GM19043 (cell line): Measurements from ENCODE around the gene XBP1.
"Not testable (repeated sequence)": the region's sequence is repeated elsewhere in the genome, so short reads cannot be mapped to it uniquely, and the experiment has no call there.

ENCODE experiments used
- ATAC-seq: cut with Tn5 transposase; IDR thresholded peaks from one replicate; pipeline ENCODE4 v1.9.1; 2021; ENCODE audit warnings: low read depth; ENCODE audit not compliant: unreplicated experiment

The XBP1 gene

DNA sequence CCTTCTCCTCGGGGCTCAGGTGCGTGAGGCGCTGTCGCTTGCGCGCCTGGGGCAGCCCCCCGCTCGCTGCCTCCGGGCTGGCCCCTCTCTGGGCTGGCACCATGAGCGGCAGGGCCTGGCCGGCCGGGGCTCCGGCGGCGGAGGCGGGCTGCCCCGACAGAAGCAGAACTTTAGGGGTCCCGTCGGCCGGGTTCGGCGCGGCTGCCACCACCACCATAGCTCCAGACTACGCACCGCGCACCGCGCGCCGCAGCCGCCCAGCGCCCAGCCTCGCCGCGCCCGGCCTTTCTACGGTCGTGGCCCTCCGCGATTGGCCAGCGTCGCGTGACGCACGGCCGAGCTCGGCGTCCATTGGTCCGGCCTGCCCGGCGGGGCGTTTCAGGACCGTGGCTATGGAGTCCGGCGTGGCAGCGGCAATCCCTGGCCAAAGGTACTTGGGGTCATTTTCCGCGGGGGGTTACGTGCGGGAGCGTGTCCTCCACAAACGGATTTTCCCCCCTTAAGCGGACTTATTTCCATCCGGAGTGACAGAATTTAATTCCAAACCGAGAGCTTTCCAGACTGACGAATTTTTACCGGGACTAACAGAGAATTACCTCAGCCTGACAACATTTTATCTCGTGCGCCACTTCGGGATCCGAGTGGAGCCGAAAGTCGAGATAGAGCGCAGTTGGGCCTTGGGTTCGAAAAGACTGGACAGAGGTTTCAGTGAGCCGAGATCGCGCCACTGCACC is at the start of gene XBP1:
Gene XBP1, minus strand, starts transcription at position 262 of the 734 bp plus-strand sequence.
- ATAC-seq, result peak; percentile 76

DNA sequence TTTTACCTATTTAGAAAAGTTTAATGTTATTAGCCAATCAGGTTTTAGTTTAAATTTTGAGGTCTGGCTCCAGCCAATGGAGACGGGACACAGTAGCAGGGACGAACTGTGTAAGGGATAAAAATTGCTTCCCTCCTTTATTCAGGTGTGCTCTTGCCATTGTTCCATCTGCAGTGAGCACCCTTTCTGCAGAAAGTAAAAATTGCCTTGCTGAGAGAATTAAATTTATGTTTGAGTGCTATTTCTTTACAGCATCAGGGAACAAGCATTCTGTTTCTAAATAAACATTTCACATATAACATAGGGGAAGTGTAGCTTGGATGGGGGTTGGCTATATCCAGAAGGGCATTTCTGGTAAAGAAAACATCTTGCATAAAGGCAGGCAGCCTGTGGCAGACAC is 46.6 kb upstream of the XBP1 start:
- no peak for ATAC-seq

DNA sequence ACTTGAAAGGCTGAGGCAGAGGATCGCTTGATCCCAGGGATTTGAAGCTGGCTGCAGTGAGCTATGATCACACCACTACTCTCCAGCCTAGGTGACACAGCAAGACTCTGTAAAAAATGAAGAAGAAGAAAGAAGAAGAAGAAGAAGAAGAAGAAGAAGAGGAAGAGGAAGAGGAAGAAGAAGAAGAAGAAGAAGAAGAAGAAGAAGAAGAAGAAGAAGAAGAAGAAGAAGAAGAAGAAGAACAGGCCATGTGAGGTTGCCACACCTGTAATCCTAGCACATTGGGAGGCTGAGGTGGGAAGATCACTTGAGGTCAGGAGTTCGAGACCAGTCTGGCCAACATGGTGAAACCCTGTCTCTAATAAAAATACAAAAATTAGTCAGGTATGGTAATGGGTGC is 43.9 kb upstream of the XBP1 start:
- ATAC-seq, result not testable (repeated sequence)

DNA sequence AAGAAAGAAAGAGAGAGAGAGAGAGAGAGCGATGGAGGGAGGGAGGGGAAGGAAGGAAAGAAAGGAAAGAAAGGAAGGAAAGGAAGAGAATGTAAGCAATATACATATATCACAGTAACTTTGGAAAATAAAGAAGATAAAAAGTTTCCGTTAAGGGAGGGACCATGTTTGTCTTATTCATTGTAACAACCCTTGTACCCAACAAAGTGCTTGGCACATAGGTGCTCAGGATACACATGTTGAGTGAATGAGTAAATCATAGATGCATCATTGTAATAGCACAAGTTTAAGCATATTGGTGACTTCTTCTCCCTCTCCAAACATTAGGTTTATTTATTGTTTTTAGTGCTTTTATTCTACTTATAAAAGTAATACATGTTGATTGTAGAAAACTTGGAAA is 43.3 kb upstream of the XBP1 start:
- ATAC-seq, result no peak

DNA sequence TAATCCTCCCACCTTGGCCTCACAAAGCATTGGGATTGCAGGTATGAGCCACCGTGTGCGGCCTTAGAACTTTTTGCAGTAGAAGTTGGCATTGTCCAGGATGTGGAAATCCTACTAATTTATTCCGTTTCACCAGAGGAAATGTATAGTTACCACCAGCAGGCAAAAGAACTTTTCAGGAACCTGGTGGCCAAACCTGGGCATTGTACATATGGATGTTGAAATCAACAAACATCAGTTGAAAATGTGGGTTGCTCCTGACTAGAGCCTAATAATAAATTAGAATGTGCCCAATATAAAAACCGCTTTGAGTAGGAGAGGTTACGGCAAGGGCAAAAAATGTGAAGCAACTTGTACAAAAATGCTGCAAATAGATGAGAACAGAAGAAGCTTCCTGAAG is 40.7 kb upstream of the XBP1 start:
- ATAC-seq, result no peak

DNA sequence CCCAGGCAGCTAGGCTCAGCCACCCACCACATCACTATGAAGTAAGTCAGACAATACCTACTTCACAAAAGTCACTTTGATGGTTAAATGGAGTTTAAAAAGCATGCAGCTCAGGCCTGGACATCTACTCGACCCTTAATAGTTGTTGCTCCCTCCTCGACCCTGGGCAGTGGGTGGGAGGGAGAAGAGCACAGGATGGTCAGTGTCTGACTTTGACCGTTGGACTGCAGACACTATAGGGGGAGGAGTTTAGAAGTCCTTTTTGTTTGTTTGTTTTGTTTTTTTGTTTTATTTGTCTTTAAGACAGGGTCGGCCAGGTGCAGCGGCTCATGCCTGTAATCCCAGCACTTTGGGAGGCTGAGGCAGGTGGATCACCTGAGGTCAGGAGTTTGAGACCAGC is 38.6 kb upstream of the XBP1 start:
- no peak for ATAC-seq

DNA sequence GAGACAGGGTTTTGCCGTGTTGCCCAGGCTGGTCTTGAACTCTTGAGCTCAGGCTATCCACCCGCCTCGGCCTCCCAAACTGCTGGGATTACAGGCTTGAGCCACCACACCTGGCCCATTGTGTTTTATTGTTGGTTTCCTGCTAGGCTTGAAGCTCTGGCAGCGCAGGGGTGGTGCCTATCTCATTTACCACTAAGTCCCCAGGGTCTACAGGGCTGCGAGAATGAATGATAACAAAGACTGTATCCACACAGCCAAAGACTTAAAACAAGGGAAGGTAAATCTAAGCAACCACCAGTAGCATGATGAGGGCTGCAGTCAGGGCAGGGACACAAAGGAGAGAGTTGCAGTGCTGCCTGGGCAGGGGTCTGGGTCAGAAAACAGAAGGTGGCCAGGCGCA is 37.3 kb upstream of the XBP1 start:
- no peak for ATAC-seq

DNA sequence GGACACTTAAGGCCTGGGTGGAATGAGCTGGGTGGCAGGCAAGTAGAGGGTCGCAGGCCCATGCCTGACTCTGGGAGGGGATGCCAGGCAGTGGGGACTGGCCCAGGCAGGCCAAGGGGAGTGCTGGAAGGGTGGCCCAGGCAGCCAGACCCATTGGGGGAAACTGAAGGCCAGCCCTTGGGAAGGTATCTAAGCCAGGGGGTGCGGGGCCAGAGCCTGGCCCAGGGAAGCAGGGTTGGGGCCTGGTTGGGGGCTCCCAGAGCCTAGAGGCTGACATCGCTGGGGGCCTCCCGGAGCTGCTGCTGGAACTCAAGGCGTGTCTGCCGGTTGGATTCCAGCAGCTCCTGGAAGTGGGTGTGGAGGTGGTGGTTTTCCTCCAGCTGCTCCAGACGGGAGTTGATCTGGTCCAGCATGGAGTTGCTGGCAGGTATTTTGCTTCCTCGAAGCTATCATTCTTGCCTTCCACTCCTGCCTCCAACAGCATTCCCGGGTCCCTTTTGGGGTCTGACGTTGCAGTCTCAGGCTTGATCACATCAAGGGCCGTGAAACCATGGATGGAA is 35.3 kb upstream of the XBP1 start:
- no peak for ATAC-seq

DNA sequence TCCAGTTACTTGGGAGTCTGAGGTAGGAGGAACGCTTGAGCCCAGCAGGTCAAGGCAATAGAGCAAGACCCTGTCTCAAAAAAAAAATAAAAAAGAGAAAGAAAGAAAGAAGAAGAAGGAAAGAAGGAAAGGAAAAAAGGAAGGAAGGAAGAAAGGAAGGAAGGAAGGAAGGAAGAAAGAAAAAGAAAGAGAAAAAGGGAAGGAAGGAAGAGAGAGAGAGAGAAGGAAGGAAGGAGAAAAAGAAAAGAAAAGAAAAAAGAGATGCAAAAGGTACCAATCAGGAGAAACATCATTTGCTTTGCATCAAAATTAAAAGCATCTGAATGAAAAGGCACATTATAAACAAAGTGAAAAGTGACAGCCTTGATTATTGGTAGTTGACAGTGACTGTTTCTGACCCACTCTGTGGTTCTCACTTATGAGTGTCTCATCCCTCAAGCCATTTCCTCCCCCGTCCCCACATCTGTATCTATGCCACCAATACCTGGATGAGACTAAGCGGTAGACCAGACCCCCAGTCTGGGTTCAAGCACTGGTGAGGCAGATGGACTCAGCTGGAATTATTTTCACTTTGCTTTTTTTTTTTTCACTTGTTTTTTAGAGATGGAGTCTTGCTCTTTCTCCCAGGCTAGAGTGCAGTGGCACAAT is 33.0 kb upstream of the XBP1 start:
- no peak for ATAC-seq

DNA sequence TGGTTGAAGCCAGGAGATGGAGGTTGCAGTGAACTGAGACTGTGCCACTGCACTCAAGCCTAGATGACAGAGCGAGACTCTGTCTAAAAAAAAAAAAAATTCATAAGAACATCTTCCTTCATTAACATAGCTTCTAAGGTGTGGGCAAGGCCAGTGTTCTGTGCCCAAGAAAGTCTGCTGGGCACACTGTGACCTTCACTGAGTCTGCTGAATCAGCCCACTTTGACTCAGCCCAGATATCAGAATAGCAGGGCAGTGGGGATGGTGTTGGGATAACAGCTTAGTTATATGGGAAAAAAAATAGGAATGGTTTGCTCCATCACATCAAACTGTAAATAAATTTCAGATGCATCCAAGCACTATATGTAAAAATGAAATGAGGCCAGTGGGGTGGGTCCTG is 32.4 kb upstream of the XBP1 start:
- no peak for ATAC-seq

DNA sequence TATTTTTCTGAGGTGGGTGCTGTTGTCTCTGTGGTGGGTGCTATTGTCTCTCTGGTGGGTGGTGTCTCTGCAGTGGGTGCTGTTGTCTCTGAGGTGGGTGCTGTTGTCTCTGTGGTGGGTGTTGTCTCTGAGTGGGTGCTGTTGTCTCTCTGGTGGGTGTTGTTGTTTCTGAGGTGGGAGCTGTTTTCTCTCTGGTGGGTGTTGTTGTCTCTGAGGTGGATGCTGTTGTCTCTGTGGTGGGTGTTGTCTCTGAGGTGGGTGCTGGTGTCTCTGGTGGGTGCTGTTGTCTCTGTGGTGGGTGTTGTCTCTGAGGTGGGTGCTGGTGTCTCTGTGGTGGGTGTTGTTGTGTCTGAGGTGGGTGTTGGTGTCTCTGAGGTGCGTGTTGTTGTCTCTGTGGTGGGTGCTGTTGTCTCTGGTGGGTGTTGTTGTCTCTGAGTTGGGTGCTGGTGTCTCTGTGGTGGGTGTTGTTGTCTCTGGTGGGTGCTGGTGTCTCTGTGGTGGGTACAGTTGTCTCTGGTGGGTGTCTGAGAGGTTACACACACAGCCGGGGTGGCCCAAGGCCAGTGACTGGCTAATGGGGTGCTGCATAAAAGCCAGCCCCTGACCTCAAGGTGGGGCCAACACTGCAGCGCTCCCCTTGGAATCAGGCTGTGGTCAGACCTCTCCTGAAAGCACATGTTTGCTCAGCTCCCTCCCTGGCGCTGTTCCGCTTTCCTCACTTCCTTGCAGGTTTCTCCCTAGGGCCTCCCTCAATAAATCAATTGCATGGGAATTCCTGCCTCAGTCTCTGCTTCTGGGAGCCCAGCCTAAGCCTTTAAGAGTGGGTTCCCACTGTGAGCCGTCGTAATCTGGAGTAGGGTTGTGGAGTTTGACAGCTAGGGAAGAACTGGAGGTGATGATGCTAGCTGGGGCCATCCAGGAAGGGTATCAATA is 31.0 kb upstream of the XBP1 start:
- ATAC-seq, result no peak

DNA sequence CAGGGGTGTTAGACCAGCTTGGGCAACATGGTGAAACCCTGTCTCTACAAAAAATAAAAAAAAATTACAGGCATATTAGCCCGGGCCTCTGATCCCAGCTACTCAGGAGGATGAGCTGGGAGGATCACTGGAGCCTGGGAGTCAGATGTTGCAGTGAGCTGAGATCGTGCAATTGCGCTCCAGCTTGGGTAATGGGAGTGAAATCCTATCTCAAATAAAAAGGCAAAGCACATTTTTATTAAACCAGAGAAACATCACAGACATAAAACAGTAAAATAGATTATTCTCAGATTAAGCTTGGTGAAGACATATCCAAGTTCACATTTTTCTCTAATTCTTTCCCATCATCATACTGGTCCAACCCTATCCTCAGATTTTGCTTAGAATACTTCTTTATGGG is 30.1 kb upstream of the XBP1 start:
- no peak for ATAC-seq

DNA sequence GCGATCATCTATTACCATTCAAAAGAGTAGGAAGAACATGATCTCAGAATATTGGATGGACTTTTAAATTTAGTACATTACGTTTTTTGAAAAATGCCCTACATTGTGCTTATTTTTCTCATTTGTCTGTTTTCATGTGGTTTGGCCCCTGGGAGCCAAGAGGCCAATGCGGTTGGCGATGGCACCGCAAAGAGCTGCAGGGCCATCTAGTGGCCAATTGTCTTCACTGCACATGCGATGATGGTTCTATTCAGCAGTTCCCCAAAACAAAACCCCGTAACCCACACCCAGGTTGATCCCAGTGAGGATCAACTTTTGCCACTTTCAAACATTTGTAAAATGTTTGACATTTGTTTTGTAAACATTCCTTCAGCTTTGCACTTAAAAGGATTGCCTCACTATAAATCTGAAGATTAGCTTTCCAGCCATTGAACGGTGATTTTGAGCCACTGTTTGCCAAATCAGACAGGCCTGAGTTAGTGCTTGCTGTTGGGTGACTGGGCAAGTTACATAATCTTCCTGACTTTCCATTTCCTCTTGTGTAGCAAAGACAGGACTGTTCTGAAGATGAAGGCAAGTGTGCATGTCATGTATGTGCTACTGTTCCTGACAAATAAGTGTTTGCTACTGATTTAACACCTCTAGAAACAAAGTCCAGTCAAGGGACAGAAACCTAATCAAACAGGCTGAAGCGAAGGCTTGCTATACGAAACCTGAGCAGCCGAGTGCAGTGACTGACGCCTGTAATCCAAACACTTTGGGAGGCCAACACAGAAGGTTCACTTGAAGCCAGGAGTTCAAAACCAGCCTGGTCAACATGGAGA is 29.2 kb upstream of the XBP1 start:
- ATAC-seq, result no peak

DNA sequence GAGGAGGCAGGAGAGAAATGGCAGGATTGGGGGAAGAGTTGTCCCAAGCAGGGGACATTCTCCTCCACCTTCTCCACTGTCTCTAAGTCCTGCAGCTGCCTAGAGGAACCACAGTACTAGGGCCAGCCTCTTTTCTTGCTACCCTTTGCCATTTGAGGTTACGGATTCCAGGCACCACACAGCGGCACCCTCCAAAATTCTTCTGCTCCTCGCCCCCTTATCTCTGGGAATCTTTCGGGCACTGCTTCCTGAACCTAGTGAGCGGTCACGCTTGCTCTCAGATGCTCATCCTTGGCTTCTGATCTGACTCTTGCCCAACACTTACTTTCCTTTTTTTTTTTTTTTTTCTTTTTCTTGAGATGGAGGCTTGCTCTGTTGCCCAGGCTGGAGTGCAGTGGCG is 26.6 kb upstream of the XBP1 start:
- no peak for ATAC-seq

DNA sequence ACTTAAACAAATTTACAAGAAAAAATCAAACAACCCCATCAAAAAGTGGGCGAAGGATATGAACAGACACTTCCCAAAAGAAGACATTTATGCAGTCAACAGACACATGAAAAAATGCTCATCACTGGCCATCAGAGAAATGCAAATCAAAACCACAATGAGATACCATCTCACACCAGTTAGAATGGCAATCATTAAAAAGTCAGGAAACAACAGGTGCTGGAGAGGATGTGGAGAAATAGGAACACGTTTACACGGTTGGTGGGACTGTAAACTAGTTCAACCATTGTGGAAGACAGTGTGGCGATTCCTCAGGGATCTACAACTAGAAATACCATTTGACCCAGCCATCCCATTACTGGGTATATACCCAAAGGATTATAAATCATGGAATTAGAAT is 26.1 kb upstream of the XBP1 start:
- not testable (repeated sequence) for ATAC-seq

DNA sequence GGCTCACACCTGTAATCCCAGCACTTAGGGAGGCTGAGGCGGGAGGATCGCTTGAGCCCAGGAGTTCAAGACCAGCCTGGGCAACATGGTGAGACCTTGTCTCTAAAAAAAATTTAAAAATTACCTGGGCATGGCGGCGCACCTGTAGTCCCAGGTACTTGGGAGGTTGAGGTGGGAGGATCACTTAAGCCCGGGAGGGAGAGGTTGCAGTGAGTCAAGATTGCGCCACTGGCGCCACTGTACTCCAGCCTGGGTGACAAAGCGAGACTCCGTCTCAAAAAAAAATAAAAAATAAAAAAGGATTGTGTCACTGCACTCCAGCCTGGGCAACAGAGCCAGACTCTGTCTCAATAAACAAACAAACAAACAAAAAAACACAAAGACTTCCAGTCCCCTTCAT is 24.1 kb upstream of the XBP1 start:
- not testable (repeated sequence) for ATAC-seq

DNA sequence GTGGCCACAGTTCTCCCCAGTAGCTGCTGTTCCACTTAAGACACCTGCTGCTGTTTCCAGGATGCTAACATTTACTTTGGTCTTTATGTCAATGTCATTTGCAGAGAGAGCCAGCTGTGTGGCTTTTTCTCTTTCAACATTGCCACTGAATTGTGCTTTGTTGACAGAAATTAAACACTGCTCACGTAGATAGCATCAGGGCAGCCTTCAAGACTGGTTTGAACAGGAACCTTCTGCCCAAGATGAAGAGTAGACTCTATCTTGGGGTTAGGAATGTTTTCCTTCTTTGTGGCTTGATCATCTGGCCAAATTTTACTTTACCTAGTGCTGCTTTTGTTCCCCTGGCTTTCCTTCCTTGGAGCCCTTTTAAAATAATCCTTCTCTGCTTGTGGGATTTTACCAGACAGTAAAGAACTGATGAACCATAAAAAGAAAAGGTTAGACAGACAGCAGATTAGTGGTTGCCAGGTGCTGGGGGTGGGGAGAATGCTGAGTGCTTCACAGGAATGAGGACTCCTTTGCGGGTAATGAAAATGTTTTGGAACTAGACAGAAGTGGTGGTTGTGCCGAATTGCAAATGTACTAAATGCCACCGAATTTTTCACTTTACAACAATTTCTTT is 22.7 kb upstream of the XBP1 start:
- no peak for ATAC-seq

DNA sequence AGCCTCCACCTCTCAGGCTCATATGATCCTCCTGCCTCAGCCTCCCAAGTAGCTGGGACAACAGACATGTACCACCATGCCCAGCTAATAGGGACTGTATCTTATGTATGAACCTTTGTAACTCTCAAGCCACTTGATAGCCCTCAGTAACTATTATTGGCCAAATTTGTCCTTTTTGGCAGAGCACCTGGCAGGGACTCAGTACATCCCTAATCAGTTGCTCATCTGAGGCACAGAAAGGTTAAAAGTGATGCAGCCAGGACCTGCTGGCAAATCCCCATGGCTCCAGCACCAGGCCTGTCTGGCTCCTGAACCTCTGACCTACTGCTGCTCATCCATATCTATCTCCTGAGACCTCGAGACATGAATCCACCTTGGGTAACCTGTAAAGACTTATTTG is 21.1 kb upstream of the XBP1 start:
- ATAC-seq, result no peak

DNA sequence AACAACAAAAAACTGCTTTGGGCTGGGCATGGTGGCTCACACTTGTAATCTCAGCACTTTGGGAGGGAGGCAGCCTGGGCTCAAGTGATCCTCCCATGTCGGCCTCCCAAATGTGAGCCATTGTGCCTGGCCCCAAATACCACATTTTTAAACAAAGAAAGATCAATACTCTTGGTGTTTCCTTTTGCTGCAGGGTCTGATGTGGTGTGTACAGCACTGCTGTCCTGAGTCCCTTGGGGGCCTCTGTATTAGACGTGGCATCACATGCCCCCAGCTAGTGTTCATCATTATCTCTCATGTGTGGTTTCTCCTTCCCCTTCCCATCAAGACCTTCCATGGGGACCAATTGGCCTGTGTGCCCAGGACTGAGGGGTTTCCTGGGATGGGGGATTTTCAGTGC is 20.5 kb upstream of the XBP1 start:
- no peak for ATAC-seq
